Suprapubic skin (tissue), 4 donors: ENCODE results near the gene SYNE2. TPM values are rescaled to one million over a fixed set of nuclear protein-coding genes. Genes with fewer than 3 reads are reported as not detected.
"Not testable (repeated sequence)": the region's sequence is repeated elsewhere in the genome, so short reads cannot be mapped to it uniquely, and the experiment has no call there.

ENCODE experiments used
- DNase-seq, 2 donors: peaks; one replicate each; pipeline ENCODE4 v3.0.0-alpha.2; 2019; ENCODE audit warnings: low spot score in 2 of 2
- H3K27ac ChIP-seq: fragments of 200-600 bp; sonication (generic); one replicate; pipeline ENCODE4 v1.5.1; 2019
- H3K27me3 ChIP-seq: fragments of 200-600 bp; sonication (generic); one replicate; pipeline ENCODE4 v1.5.1; 2019
- H3K36me3 ChIP-seq: fragments of 200-600 bp; sonication (generic); one replicate; pipeline ENCODE4 v1.5.1; 2019
- H3K4me1 ChIP-seq: fragments of 200-600 bp; sonication (generic); one replicate; pipeline ENCODE4 v1.5.1; 2019
- H3K4me3 ChIP-seq: fragments of 200-600 bp; sonication (generic); one replicate; pipeline ENCODE4 v1.5.1; 2019; ENCODE audit warnings: mild to moderate bottlenecking
- H3K9me3 ChIP-seq: fragments of 200-600 bp; sonication (generic); one replicate; pipeline ENCODE4 v1.5.1; 2019
- CTCF ChIP-seq, 2 donors: fragments of 200-600 bp in 1 of 2; fragments of 450-650 bp in 1 of 2; sonication (generic) in 1 of 2; IDR thresholded peaks; one replicate each; pipeline ENCODE4 v1.5.1; 2016 to 2019; ENCODE audit warnings: antibody characterized with exemption in 2 of 2, mild to moderate bottlenecking in 1 of 2, moderate library complexity in 1 of 2
- EP300 ChIP-seq: sonication (generic); formaldehyde crosslinking; IDR thresholded peaks from one replicate; pipeline ENCODE4 v1.6.1; 2017; ENCODE audit warnings: antibody characterized with exemption
- POLR2A ChIP-seq, 2 donors: fragments of 450-650 bp; IDR thresholded peaks; one replicate each; pipeline ENCODE4 v1.6.1; 2017; ENCODE audit warnings: antibody characterized with exemption in 2 of 2, mild to moderate bottlenecking in 2 of 2, moderate library complexity in 2 of 2
- POLR2AphosphoS5 ChIP-seq, 3 donors: sonication (generic); formaldehyde crosslinking; IDR thresholded peaks; one replicate each; pipeline ENCODE4 v1.6.1; 2017; ENCODE audit warnings: antibody characterized with exemption in 3 of 3
- WGBS: methylation state at CpG from one replicate; pipeline ENCODE4 v1.1.5; 2018; 5-methylcytosine and 5-hydroxymethylcytosine counted together
- total RNA-seq, 4 donors: library from RNA; depleted of rRNA; stranded (reverse); fragments of >200 nt; gene quantifications; one replicate each; pipeline ENCODE4 v1.1.0, GENCODE V29; 2016

SYNE2 gene
- total RNA-seq, 4 donors from 2014 or later, result 234 to 658 (median 244) TPM

- H3K4me1 ChIP-seq, result no peaks in the 10 kb centered on the region
- 94% methylated on average over 8 of the region's 8 CpGs for WGBS
- no peak overlapping the region for H3K4me3 ChIP-seq
- no peak overlapping the region for H3K27ac ChIP-seq
- peaks cover 73% of the 10 kb centered on the region for H3K36me3 ChIP-seq
- no peaks in the 10 kb centered on the region for H3K27me3 ChIP-seq
- TF ChIP-seq POLR2A (IDR thresholded peaks at IDR 0.05) (no peak), CTCF (IDR thresholded peaks at IDR 0.05) (no peak), EP300 (no peak), POLR2AphosphoS5 (IDR thresholded peaks at IDR 0.05) (no peak)
- H3K9me3 ChIP-seq, result no peaks in the 10 kb centered on the region
- no peak for DNase-seq
Measured at GRCh38 chr14:64170181-64170580, 317.4 kb downstream of the SYNE2 start.

DNA sequence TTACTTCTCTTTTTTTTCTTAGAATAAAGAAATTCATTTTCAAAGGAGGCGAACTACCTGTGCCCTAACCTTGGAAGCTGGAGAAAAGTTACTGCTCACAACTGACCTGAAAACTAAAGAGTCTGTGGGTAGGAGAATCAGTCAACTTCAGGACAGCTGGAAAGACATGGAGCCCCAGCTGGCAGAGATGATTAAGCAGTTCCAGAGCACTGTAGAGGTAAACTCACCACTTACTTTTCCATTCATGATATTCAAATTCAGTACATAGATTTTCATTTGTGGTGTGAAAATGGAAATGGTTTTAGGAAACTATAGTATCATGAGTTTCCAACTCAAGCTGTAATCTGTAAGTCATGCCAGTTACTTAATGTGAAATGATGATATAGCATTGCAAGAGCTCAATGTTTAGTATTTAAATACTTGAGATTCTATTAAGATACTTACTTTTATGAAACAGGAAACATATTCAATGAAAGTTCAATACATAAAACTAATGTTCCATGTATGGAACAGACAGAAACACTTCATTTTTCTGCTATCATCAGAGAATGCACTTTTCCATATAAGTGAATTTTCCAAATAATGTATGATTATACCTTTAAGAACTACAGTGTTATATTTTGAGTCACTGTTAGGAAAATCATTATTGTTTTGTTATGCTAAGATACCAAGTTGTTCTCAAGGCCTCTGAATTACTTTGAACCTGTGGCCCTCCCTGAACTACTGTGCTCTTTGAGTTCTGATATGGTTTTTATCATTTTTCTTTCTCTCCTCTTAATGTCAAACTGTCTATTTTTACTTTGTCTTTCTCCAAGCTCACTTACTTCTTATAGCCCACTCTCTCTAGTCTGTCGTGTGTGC is 322.3 kb downstream of the SYNE2 start:
- 97% methylated on average over 2 of the region's 2 CpGs for WGBS
- no peak for DNase-seq

DNA sequence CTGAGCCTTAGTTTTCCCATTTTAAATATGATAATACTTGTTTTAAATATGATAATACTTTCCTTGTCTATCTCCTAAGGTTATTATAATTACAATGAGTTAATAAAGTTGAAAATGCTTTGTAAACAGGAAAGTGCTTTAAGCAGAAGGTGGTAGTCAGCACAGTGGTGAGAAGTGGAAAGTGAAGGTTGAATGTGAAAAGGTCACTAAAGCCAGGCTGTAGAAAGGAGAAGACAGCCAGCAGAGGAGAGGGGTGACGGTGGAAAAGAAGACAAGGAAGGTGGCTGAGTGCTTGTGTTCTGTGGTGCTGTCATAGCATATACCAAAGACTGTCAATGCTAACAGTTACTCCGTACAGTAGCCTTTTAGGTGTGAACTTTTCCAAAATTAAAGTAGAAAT is 323.5 kb downstream of the SYNE2 start:
- DNase-seq, result no peak
- Histone ChIP-seq H3K9me3 (no peaks in the 10 kb centered on the region), H3K27me3 (no peaks in the 10 kb centered on the region), H3K4me3 (no peak overlapping the region), H3K36me3 (peaks cover 65% of the 10 kb centered on the region), H3K4me1 (no peaks in the 10 kb centered on the region), H3K27ac (no peak overlapping the region)
- 97% methylated on average over 2 of the region's 2 CpGs for WGBS
- TF ChIP-seq POLR2A (IDR thresholded peaks at IDR 0.05) (no peak), EP300 (no peak), POLR2AphosphoS5 (IDR thresholded peaks at IDR 0.05) (no peak), CTCF (IDR thresholded peaks at IDR 0.05) (no peak)

More for the DNA sequence above, 322.3 kb downstream of the SYNE2 start:
- H3K4me1 ChIP-seq, result no peaks in the 10 kb centered on the region
- no peaks in the 10 kb centered on the region for H3K9me3 ChIP-seq
- H3K27me3 ChIP-seq, result no peaks in the 10 kb centered on the region
- H3K36me3 ChIP-seq, result peaks cover 71% of the 10 kb centered on the region
- no peak overlapping the region for H3K4me3 ChIP-seq
- TF ChIP-seq CTCF (IDR thresholded peaks at IDR 0.05) (no peak), EP300 (no peak), POLR2A (IDR thresholded peaks at IDR 0.05) (no peak), POLR2AphosphoS5 (IDR thresholded peaks at IDR 0.05) (no peak)
- no peak overlapping the region for H3K27ac ChIP-seq

- Histone ChIP-seq H3K4me3 (no peak overlapping the region), H3K4me1 (no peaks in the 10 kb centered on the region), H3K9me3 (no peaks in the 10 kb centered on the region), H3K27me3 (no peaks in the 10 kb centered on the region), H3K27ac (no peak overlapping the region), H3K36me3 (peaks cover 56% of the 10 kb centered on the region)
- no peak for TF ChIP-seq CTCF (IDR thresholded peaks at IDR 0.05)
- TF ChIP-seq EP300, result no peak
- no peak for TF ChIP-seq POLR2A (IDR thresholded peaks at IDR 0.05)
- no peak for TF ChIP-seq POLR2AphosphoS5 (IDR thresholded peaks at IDR 0.05)
- no peak for DNase-seq
- 90% methylated on average over 3 of the region's 3 CpGs for WGBS
Measured at GRCh38 chr14:64178814-64179213, 326.0 kb downstream of the SYNE2 start.

DNA sequence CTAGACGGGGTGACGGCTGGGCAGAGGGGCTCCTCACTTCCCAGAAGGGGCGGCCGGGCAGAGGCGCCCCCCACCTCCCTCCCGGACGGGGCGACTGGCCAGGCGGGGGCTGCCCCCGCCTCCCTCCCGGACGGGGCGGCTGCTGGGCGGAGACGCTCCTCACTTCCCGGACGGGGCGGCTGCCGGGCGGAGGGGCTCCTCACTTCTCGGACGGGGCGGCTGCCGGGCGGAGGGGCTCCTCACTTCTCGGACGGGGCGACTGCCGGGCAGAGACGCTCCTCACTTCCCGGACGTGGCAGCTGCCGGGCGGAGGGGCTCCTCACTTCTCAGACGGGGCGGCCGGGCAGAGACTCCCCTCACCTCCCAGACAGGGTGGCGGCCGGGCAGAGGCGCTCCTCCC is 330.1 kb downstream of the SYNE2 start:
- H3K36me3 ChIP-seq, result peaks cover 49% of the 10 kb centered on the region
- H3K4me3 ChIP-seq, H3K9me3 ChIP-seq, H3K27ac ChIP-seq, H3K4me1 ChIP-seq, DNase-seq, H3K27me3 ChIP-seq: not testable (repeated sequence)
- 98% methylated on average over 28 of the region's 40 CpGs for WGBS
